ENCODE results near the gene MYO15B.

- TF ChIP-seq, protein P1, sequence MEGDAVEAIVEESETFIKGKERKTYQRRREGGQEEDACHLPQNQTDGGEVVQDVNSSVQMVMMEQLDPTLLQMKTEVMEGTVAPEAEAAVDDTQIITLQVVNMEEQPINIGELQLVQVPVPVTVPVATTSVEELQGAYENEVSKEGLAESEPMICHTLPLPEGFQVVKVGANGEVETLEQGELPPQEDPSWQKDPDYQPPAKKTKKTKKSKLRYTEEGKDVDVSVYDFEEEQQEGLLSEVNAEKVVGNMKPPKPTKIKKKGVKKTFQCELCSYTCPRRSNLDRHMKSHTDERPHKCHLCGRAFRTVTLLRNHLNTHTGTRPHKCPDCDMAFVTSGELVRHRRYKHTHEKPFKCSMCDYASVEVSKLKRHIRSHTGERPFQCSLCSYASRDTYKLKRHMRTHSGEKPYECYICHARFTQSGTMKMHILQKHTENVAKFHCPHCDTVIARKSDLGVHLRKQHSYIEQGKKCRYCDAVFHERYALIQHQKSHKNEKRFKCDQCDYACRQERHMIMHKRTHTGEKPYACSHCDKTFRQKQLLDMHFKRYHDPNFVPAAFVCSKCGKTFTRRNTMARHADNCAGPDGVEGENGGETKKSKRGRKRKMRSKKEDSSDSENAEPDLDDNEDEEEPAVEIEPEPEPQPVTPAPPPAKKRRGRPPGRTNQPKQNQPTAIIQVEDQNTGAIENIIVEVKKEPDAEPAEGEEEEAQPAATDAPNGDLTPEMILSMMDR (IDR thresholded peaks at IDR 0.05; ENCODE audit: low read length) = no peak
- no peak for TF ChIP-seq EZH2 (IDR thresholded peaks at IDR 0.05; ENCODE audit: borderline replicate concordance, low read length)
Measured at GRCh38 chr17:75590849-75591721, 3.5 kb downstream of the MYO15B start.
